Renal cortex interstitium (tissue), 11 donors: Measurements from ENCODE around the gene CACNA1B. TPM values are rescaled to one million over a fixed set of nuclear protein-coding genes. Genes with fewer than 3 reads are reported as not detected.

Experiments
- DNase-seq, 11 donors: peaks; one replicate each; pipeline ENCODE4 v3.0.0-alpha.2; 2013; ENCODE audit warnings: low read depth in 9 of 11, low spot score in 4 of 11; ENCODE audit errors: extremely low read depth in 1 of 11
- polyA plus RNA-seq, 3 donors: library from polyadenylated mRNA; unstranded; fragments of 120-200 nt; gene quantifications; one replicate each; pipeline ENCODE4 v1.2.1, GENCODE V29; 2013; ENCODE audit not compliant: insufficient read length in 3 of 3

The CACNA1B gene
- polyA plus RNA-seq, 3 donors: 0.23 to 0.39 (median 0.27) TPM

GRCh38 chr9:137972355-137972987, 94.9 kb downstream of the CACNA1B start:
- no peak for DNase-seq

DNA sequence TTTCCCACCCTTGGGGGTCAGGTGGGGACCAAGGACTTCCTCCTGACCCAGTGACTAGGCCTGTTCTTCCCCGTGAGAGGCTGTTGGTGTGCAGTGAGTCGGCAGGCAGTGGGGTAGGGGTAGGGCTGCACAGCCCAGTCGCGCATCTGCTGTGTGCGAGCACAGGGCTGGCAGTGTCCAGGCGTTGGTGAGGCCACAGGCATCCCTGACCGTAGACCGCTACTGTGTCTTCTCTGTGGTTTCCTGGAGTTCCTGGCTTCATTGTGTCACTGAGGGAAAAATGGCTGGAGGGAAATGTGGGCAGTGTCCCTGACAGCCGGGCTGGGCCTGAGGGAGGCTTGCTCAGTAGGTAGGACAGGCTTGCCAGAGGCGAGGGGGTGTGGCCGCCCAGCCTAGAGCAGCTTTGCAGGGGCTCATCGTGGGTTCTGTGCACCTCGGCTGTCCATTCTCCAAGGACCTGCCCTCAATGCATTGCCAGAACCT, 95.4 kb downstream of the CACNA1B start:
- DNase-seq: no peak

DNA sequence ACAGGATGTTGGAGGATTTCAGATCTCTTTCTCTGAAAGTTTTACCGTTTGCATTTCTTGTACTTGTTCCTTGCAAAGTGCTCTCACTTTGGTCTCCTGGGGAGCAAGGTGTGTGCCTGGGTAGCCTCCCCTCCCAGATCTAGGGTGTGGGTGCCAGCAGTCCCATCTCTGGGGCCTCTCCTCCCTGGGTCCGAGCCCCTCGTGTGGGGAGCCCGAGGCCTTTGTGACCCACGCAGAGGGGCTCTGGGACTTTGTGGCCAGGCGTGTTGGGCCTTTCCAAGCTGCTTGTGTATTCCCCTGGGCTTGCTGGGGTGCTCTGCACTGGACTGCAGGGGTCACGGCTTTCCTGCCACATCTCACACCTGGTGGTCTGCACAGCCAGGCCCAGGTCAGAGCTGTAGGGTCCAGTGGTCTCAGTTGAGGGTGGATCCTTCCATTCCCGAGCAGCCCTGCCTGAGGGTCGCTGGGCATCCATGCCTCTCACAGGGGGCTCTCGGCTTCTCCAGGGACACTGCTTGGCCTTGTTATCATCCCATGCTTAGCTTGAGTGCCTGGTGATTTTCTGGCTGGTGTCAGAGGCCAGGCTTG, 96.3 kb downstream of the CACNA1B start:
- no peak for DNase-seq

DNA sequence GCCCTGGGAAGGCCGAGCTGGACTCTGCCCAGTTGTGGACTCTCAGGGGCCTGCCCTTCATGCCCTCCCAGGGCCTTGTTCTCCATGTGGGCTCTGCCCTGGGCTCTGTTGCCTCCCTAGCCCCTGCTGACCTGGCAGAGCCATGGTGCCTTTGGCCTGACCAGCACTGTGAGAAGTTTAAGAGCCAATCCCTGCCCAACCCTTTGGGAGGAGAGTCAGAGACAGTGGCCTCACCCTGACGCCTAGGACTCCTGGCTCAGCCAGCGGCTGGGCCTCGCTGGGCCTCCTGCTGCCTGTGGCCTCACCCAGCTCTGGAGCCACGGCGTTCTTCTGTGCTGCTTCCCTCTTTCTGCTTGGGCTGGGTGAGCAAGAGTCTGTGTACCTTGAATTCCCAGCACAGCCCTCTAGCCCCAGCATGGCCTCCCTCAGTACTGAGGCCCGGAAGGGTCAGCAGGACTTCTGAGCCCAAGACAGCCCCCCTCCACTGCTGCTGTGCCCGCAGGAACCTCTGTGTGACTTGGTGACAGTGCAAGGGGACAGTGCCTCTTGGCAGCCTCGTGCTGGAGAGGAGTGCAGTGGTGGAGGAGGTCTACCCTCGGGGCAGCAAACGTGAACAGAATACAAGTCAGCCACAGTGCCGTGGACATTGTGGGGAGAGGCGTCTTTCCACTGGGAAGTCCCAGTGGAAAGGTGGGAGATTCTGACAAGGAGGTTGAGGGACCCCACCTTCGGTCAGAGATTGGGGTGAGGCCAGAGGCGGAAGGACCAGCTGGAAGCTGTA, 97.4 kb downstream of the CACNA1B start:
- DNase-seq: no peak

DNA sequence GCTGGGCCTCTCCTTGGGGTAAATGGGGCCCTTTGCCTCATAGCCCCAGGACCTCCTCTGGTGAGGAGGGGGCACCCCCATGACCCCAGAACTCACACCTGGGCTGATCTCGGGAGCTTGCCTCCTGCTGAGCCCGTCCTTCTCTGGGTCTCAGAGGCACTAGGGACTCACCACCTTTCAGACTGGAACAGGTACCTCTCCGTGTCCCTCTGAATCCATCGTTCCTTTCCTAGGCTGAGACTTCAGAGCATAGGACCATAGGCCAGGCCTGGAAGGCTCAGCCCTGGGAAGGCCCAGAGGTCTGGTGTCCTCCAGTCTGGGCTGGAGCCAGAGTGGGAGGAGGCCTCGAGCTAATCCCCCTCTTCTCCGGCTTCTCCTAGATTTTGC, 97.9 kb downstream of the CACNA1B start:
- DNase-seq: no peak

DNA sequence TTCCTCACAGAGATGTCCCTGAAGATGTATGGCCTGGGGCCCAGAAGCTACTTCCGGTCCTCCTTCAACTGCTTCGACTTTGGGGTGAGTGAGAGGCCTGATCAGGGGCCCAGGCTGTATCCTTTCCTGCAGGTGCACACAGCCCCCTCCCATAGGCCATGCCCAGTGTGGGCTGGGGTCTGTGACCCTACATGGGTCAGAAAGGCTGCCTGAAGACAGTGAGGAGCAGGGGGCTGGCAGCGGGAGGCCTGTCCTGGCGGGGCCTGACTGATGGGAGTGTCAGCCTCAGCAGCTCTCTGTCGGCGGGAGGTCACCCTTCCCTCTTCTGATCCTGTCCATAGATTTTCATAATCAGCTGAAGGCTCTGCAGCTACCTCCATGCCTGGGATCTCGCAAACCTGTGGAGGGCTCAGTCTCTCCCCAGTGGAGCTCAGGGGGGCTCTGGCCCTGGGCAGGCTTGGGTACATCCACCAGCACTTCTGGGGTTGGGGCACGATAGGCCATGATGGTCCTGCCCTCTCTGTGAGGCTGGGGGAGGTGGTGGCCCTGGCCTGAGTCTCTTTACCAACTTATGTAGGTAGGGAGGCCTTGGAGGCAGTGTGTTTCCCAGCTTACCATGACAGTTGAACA, 98.5 kb downstream of the CACNA1B start:
- no peak for DNase-seq

- DNase-seq: no peak
These were observed 100.1 kb downstream of the CACNA1B start for GRCh38 chr9:137977571-137978261.

- no peak for DNase-seq
These were observed 100.7 kb downstream of the CACNA1B start for GRCh38 chr9:137978262-137978714.

GRCh38 chr9:137982200-137982599, 104.6 kb downstream of the CACNA1B start:
- DNase-seq: peak in 2 of 11 donors; percentile 2 to 4

DNA sequence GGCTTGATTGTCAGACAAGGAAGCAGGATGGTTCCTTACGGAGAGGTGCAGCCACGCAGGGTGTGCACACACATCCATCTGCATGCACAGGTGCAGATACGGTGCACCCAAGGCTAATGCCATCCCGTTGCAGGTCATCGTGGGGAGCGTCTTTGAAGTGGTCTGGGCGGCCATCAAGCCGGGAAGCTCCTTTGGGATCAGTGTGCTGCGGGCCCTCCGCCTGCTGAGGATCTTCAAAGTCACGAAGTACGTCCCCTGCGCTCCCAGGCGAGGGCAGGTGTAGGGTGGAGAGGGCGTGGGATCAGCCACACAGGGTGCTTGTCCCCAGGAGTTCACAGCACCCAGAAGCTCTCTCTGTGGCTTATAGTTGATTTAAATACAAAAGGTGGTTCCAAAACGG, 106.4 kb downstream of the CACNA1B start:
- DNase-seq: no peak

- no peak for DNase-seq
These were observed 107.1 kb downstream of the CACNA1B start for GRCh38 chr9:137984520-137985257.

DNA sequence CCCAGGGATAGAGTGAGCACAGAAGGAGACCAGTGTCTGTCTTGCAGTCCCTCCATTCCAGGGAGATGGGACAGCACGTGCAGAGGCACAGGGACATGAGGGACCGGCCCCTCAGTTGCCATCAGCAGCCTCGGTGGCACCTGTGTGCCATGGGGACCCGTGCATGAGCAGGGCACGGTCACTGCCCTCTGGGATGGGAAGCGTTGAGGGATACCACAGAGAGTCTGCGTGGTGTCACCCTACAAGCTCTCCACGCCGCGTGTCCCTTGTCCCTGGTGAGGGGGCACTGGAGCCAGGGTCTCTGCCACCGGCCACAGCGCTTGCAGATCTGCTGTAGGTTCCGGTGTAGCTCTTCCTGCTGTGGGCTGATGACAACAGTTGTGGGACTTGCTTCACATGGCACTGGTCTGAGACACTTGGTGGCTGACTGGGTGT, 108.1 kb downstream of the CACNA1B start:
- no peak for DNase-seq

- no peak for DNase-seq
These were observed 108.9 kb downstream of the CACNA1B start for GRCh38 chr9:137986268-137987099.

DNA sequence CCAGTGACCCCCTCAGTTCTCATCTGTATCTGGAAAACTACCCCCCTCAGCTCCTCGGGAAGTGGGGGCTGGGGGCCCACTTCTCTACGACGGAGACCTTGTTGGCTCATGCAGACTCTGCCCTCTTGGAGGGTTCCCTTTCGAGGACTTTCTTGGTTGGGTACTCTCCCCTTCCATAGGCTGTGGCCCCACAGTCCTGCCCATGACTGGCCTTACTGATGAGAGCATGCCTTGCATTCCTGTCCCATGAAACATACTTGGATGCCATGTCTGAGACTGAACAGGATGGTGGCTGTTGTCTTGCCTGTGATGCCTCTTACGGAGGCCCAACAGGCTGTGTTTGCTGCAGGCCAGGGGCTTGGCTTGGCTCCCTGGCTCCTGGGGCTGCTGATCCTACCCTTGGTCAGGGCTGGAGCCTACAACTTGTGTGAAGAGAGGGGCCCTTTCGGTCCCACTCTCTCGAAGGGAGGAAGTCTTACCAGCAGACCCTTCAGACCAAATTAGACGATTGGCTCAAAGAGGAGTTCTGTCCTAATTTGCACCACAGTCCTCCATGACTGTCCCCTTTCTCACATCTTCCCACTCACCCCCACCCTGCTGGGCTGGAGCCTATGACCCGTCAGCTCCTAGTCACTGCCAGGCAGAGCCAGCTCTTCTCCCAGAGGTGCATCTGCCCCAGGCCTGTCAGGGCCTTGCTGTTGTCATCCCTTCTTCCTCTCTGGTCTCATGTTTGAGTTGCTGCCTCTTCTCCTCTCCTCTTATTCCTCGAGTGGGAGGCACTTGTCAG, 109.9 kb downstream of the CACNA1B start:
- DNase-seq: no peak

- no peak for DNase-seq
These were observed 110.5 kb downstream of the CACNA1B start for GRCh38 chr9:137988051-137988450.

DNA sequence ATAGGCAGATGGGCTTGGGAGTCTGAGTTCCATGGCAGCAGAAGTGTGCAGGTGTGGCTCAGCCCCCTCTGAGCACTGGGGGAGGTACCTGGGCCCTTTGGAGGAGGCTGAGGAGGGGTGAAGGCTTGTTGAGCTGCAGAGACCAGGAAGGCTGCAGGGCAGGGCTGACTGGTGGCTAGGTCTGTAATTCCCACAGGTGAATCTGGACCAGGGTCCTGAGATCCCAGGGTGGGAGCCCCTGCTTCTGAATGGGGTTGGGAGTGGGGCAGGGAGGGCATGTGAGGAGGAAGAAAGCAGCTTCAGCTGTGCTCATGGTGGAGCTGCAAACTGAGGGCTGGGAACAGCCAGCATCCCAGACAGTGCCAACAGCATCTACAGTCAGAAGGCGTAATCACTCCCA, 111.1 kb downstream of the CACNA1B start:
- no peak for DNase-seq

DNA sequence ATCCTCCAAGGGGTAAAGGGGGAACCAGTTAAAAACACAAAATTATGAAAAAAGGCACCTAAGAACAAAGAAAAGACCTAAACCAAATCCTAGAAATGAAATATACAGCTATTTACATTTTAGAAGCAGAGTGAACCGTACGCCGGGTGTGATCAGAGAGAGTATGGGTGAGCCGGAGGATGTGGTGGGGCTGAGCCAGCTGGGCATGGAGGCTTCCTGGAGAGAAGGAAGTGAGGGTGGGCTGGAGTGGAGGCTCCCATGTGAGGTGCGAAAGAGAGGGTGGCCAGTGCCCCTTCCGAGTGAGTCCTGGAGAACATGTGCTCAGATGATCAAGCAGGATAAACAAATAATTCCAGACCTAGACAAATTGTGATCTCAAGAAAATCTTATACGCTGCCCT, 111.6 kb downstream of the CACNA1B start:
- DNase-seq: no peak
